Choroid plexus epithelial cell (primary cell): ENCODE results near the gene LRRC73.

Source experiments
- DNase-seq: peaks from one replicate; pipeline ENCODE4 v3.0.0-alpha.2; 2010; ENCODE audit warnings: low read depth
- H3K4me3 ChIP-seq: 2 replicates; pipeline ENCODE4 v1.5.1; 2011; ENCODE audit warnings: low read depth, mild to moderate bottlenecking, control low read depth, low read length, moderate library complexity
- CTCF ChIP-seq: conservative IDR thresholded peaks from 2 replicates; pipeline ENCODE4 v1.5.1; 2011; ENCODE audit warnings: low read depth, mild to moderate bottlenecking, control low read depth, inconsistent platforms, low read length, moderate library complexity

LRRC73 gene

GRCh38 chr6:43517505-43518357 is 7.6 kb upstream of the LRRC73 start:
- TF ChIP-seq CTCF: no peak
- no peak for DNase-seq

DNA sequence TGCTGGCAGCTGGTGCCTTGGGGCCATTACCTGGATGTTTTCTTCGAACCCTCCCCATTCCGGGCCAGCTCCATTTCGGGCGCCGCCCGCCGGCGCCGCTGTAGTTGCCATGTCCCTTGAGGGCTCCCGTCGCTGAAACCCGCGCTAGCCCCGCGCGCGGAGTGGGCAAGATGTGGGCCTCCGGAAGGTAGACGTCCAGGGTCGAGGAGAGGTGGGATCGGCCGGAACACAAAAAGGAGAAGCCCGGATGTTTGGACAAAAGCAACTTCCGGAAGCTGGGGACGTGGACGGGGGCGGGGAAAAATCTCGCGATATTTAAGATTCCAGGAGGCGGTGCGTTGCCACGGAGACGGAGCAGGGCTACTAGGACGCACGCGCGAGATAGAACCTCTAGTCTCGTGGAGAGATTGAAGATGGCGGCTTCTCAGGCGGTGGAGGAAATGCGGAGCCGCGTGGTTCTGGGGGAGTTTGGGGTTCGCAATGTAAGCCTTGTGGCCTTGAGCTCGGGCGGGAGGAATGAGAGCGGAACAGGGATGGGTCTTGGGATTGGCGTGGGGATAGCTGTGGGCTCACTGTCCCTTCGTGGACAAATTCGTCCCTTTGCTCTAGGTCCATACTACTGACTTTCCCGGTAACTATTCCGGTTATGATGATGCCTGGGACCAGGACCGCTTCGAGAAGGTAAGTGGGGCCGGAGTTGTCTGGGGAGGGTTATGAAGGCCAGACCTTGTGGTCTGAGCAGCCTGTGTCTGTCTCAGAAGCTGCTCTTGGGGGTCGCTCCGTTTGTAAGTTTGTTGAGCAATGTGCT is 6.8 kb upstream of the LRRC73 start, which contains the start of the genes POLR1C and YIPF3:
Gene POLR1C, plus strand, starts transcription at position 393 of the 808 bp plus-strand sequence. Its CDS starts 21 bp downstream, at position 414.
Gene YIPF3, minus strand, starts transcription at position 230 of the 808 bp plus-strand sequence. Its CDS starts 119 bp downstream, at position 111.
- H3K4me3 ChIP-seq: peak within 1 kb of the TSS; percentile 98
- peak; percentile 99 for DNase-seq
- TF ChIP-seq CTCF: no peak

More at GRCh38 chr6:43517505-43518357, 7.6 kb upstream of the LRRC73 start:
- H3K4me3 ChIP-seq: peak overlapping the region; percentile 98

DNA sequence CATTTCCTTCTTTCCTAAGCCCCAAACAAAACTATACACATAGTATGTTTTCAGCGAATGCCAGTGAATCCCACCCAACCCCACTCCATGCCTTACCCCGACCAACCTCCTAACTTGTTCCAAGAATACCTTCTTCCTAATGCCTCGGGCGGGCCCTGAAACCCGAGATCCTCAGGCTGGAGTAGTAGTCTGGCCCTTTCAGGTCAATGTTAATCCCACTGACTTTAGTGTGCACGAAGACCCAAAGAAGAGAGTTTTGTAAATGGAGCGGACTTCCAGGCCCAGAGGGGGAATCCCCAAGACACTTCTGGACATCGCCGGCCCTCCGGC is 6.2 kb upstream of the LRRC73 start:
- TF ChIP-seq CTCF: no peak
- no peak for DNase-seq
- peak overlapping the region; percentile 98 for H3K4me3 ChIP-seq

DNA sequence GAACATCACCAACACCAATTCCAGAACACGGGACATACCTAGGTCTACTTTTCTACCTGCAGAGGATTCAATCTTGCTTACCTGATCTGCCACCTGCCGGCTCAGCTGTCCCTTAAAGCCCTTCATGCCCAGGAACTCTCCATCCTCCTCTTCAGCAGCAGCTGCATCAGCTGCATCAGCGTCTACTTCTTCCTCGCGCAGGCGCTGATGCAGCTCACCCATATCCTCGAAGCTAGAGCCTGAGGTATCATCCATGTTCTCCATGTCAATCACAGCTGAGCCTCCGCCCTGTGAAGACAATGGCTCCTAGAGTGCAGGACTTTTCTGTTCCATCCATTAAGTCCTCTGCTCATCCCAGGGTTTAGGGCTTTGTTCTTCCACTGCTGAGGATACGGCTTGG is 5.7 kb upstream of the LRRC73 start:
- no peak for TF ChIP-seq CTCF
- no peak for DNase-seq
- H3K4me3 ChIP-seq: peak overlapping the region; percentile 98

DNA sequence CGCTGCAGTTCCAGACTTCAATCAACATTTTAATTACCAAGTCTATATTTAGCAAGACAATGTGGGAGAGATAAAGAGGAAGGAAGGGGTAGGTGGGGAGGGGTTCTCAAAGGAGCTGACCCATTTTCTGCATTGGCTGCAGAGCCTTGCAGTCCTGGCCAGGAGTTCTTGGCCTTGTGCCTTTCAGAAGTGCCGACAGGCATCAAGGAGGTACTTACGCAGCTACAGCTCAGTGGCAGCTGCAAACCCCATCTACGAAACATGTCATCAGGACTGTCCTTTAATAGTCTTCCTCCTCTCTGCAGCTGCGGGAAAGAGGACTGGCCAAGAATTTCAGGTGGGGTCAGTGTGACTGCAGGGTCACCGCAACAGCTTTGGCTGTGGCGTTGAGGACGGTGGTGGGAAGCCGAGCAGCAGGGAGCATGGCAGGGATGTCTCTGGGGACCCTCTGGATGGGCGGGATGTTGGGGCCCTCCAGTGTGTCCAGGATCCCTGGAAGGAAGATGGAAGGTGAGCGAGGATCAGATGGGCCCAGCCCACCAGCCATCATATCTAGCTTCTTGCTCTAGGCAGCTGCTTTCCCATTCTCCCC is 1.8 kb upstream of the LRRC73 start:
- H3K4me3 ChIP-seq: no peak overlapping the region
- no peak for TF ChIP-seq CTCF
- DNase-seq: no peak

GRCh38 chr6:43510827-43511163 is 649 bp upstream of the LRRC73 start:
- H3K4me3 ChIP-seq: no peak overlapping the region
- DNase-seq: no peak
- TF ChIP-seq CTCF: no peak
